ENCODE data around the gene OR51B6. TPM values are rescaled to one million over a fixed set of nuclear protein-coding genes. Genes with fewer than 3 reads are reported as not detected.
A peak's percentile ranks its signal among the peaks of the same experiment; 100 is the strongest.

Gene OR51B6
- total RNA-seq, 1 experiment from 2014 or later: not detected

DNA sequence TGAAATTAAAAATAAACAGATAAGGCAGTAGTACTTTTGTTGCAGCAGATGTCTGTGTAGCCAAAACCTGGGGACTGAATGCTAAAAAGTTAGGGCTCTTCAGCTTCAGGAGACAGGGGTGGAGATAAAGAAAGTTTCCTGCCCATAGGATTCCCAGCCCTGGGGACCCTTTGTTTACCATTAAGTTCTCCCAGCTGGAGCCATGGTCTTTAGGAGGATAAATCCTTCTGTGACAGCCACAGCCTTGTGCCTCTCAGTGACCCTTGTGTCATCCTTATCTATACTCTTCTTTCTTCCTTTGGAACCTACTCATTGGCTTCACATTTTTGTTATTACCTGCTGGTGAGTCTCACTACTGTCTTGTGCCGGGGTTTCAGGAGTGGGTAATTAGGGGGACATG lies 32.3 kb downstream of the OR51B6 start, which contains the start of gene OR51M1:
OR51M1 (plus strand) TSS at position 237 of the 400 bp plus-strand sequence. CDS start 5,587 bp downstream, outside the sequence.
- TF ChIP-seq, protein P1, sequence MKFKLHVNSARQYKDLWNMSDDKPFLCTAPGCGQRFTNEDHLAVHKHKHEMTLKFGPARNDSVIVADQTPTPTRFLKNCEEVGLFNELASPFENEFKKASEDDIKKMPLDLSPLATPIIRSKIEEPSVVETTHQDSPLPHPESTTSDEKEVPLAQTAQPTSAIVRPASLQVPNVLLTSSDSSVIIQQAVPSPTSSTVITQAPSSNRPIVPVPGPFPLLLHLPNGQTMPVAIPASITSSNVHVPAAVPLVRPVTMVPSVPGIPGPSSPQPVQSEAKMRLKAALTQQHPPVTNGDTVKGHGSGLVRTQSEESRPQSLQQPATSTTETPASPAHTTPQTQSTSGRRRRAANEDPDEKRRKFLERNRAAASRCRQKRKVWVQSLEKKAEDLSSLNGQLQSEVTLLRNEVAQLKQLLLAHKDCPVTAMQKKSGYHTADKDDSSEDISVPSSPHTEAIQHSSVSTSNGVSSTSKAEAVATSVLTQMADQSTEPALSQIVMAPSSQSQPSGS (CRISPR knock-in tag; IDR thresholded peaks at IDR 0.05; ENCODE audit: borderline replicate concordance, low read depth): no peak
- no peak for TF ChIP-seq IRF2 (CRISPR knock-in tag; IDR thresholded peaks at IDR 0.05; ENCODE audit: borderline replicate concordance, low read depth)
- no peak for TF ChIP-seq ZNF121 (CRISPR knock-in tag; IDR thresholded peaks at IDR 0.05)
- no peak for TF ChIP-seq SMAD3 (CRISPR knock-in tag; IDR thresholded peaks at IDR 0.05; ENCODE audit: borderline replicate concordance)
- TF ChIP-seq, protein P2, sequence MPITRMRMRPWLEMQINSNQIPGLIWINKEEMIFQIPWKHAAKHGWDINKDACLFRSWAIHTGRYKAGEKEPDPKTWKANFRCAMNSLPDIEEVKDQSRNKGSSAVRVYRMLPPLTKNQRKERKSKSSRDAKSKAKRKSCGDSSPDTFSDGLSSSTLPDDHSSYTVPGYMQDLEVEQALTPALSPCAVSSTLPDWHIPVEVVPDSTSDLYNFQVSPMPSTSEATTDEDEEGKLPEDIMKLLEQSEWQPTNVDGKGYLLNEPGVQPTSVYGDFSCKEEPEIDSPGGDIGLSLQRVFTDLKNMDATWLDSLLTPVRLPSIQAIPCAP (CRISPR knock-in tag; IDR thresholded peaks at IDR 0.05): no peak
- TF ChIP-seq, protein P3, sequence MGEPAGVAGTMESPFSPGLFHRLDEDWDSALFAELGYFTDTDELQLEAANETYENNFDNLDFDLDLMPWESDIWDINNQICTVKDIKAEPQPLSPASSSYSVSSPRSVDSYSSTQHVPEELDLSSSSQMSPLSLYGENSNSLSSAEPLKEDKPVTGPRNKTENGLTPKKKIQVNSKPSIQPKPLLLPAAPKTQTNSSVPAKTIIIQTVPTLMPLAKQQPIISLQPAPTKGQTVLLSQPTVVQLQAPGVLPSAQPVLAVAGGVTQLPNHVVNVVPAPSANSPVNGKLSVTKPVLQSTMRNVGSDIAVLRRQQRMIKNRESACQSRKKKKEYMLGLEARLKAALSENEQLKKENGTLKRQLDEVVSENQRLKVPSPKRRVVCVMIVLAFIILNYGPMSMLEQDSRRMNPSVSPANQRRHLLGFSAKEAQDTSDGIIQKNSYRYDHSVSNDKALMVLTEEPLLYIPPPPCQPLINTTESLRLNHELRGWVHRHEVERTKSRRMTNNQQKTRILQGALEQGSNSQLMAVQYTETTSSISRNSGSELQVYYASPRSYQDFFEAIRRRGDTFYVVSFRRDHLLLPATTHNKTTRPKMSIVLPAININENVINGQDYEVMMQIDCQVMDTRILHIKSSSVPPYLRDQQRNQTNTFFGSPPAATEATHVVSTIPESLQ (CRISPR knock-in tag; IDR thresholded peaks at IDR 0.05): no peak
- TF ChIP-seq, protein P4, sequence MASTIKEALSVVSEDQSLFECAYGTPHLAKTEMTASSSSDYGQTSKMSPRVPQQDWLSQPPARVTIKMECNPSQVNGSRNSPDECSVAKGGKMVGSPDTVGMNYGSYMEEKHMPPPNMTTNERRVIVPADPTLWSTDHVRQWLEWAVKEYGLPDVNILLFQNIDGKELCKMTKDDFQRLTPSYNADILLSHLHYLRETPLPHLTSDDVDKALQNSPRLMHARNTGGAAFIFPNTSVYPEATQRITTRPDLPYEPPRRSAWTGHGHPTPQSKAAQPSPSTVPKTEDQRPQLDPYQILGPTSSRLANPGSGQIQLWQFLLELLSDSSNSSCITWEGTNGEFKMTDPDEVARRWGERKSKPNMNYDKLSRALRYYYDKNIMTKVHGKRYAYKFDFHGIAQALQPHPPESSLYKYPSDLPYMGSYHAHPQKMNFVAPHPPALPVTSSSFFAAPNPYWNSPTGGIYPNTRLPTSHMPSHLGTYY (CRISPR knock-in tag; IDR thresholded peaks at IDR 0.05): no peak
- no peak for TF ChIP-seq RORB (CRISPR knock-in tag; IDR thresholded peaks at IDR 0.05)
- TF ChIP-seq ESRRA (CRISPR knock-in tag; IDR thresholded peaks at IDR 0.05; ENCODE audit: borderline replicate concordance): no peak
- TF ChIP-seq, protein P5, sequence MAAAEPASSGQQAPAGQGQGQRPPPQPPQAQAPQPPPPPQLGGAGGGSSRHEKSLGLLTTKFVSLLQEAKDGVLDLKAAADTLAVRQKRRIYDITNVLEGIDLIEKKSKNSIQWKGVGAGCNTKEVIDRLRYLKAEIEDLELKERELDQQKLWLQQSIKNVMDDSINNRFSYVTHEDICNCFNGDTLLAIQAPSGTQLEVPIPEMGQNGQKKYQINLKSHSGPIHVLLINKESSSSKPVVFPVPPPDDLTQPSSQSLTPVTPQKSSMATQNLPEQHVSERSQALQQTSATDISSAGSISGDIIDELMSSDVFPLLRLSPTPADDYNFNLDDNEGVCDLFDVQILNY (CRISPR knock-in tag; IDR thresholded peaks at IDR 0.05): no peak
- no peak for TF ChIP-seq ZNF138 (CRISPR knock-in tag; conservative IDR thresholded peaks at IDR 0.05)
- no peak for TF ChIP-seq GTF2I (CRISPR knock-in tag; conservative IDR thresholded peaks at IDR 0.05)
- TF ChIP-seq TCF7 (CRISPR knock-in tag; IDR thresholded peaks at IDR 0.05; ENCODE audit: low read depth): no peak
- H3K27ac Mint-ChIP-seq: 0 out of 2 replicates have a peak within 1 kb of the TSS, but pooled peaks have one; percentile 4
- peaks cover 14% of the 10 kb centered on the region for H3K4me1 Mint-ChIP-seq
- CTCF ChIA-PET: no interaction called here
- POLR2A ChIA-PET: no interaction called here
- DNase-seq (ENCODE audit: low spot score) (no peak), ATAC-seq (no peak)
- H3K4me3 Mint-ChIP-seq: no peak within 1 kb of the TSS
- H3K36me3 Mint-ChIP-seq: no peaks in the 10 kb centered on the region
- H3K27me3 Mint-ChIP-seq (ENCODE audit: low read depth): no peaks in the 10 kb centered on the region
- no peaks in the 10 kb centered on the region for H3K9me3 Mint-ChIP-seq

DNA sequence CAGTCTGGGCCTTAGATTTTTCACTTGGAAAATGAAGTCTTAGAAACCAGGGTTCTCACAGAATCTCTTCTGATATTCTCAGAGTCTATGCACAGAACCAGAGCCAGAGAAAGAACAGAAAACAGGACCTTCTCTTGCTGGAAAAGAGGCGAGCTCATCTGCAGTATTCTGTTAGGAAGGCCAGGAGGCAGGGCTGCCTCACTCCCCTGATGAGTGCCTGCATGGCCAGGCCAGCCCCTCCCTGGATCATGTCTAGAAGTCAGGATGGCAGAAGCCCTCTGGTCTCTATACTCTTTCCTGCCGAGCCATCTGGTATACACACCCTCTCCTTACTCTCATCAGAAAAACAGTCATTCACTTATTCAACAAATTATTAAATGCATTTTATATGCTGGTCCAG lies 33.0 kb downstream of the OR51B6 start:
- ATAC-seq: peak; percentile 61
- peak; percentile 18 for DNase-seq (ENCODE audit: low spot score)
- H3K27me3 Mint-ChIP-seq (ENCODE audit: low read depth): no peaks in the 10 kb centered on the region
- H3K4me1 Mint-ChIP-seq: peaks cover 14% of the 10 kb centered on the region
- H3K36me3 Mint-ChIP-seq: no peaks in the 10 kb centered on the region
- ChIA-PET POLR2A (no interaction called here), CTCF (no interaction called here)
- no peak overlapping the region for H3K4me3 Mint-ChIP-seq
- no peaks in the 10 kb centered on the region for H3K9me3 Mint-ChIP-seq
- no peak overlapping the region for H3K27ac Mint-ChIP-seq
- TF ChIP-seq NFATC4 (CRISPR knock-in tag; IDR thresholded peaks at IDR 0.05): no peak
- TF ChIP-seq ZNF317 (CRISPR knock-in tag; IDR thresholded peaks at IDR 0.05; ENCODE audit: borderline replicate concordance, low read depth): no peak
- no peak for TF ChIP-seq OVOL2 (CRISPR knock-in tag; IDR thresholded peaks at IDR 0.05; ENCODE audit: borderline replicate concordance)
- TF ChIP-seq ZNF232 (CRISPR knock-in tag; IDR thresholded peaks at IDR 0.05): no peak
- TF ChIP-seq, protein P6, sequence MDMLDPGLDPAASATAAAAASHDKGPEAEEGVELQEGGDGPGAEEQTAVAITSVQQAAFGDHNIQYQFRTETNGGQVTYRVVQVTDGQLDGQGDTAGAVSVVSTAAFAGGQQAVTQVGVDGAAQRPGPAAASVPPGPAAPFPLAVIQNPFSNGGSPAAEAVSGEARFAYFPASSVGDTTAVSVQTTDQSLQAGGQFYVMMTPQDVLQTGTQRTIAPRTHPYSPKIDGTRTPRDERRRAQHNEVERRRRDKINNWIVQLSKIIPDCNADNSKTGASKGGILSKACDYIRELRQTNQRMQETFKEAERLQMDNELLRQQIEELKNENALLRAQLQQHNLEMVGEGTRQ (CRISPR knock-in tag; IDR thresholded peaks at IDR 0.05): no peak
- TF ChIP-seq, protein P7, sequence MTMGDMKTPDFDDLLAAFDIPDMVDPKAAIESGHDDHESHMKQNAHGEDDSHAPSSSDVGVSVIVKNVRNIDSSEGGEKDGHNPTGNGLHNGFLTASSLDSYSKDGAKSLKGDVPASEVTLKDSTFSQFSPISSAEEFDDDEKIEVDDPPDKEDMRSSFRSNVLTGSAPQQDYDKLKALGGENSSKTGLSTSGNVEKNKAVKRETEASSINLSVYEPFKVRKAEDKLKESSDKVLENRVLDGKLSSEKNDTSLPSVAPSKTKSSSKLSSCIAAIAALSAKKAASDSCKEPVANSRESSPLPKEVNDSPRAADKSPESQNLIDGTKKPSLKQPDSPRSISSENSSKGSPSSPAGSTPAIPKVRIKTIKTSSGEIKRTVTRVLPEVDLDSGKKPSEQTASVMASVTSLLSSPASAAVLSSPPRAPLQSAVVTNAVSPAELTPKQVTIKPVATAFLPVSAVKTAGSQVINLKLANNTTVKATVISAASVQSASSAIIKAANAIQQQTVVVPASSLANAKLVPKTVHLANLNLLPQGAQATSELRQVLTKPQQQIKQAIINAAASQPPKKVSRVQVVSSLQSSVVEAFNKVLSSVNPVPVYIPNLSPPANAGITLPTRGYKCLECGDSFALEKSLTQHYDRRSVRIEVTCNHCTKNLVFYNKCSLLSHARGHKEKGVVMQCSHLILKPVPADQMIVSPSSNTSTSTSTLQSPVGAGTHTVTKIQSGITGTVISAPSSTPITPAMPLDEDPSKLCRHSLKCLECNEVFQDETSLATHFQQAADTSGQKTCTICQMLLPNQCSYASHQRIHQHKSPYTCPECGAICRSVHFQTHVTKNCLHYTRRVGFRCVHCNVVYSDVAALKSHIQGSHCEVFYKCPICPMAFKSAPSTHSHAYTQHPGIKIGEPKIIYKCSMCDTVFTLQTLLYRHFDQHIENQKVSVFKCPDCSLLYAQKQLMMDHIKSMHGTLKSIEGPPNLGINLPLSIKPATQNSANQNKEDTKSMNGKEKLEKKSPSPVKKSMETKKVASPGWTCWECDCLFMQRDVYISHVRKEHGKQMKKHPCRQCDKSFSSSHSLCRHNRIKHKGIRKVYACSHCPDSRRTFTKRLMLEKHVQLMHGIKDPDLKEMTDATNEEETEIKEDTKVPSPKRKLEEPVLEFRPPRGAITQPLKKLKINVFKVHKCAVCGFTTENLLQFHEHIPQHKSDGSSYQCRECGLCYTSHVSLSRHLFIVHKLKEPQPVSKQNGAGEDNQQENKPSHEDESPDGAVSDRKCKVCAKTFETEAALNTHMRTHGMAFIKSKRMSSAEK (CRISPR knock-in tag; IDR thresholded peaks at IDR 0.05; ENCODE audit: borderline replicate concordance): no peak
- no peak for TF ChIP-seq CREM (CRISPR knock-in tag; IDR thresholded peaks at IDR 0.05)
- TF ChIP-seq RELA (CRISPR knock-in tag; IDR thresholded peaks at IDR 0.05; ENCODE audit: borderline replicate concordance): no peak
- no peak for TF ChIP-seq NR3C1 (CRISPR knock-in tag; conservative IDR thresholded peaks at IDR 0.05; ENCODE audit: low read depth)
- TF ChIP-seq PRRX2 (CRISPR knock-in tag; IDR thresholded peaks at IDR 0.05): no peak
- no peak for TF ChIP-seq KAT7 (CRISPR knock-in tag; IDR thresholded peaks at IDR 0.05; ENCODE audit: borderline replicate concordance)

Data from WTC11 (cell line).